Measurements from ENCODE around the gene DDX4. TPM values are rescaled to one million over a fixed set of nuclear protein-coding genes. Genes with fewer than 3 reads are reported as not detected.

The DDX4 gene
- total RNA-seq, 2 experiments from 2014 or later: not detected

DNA sequence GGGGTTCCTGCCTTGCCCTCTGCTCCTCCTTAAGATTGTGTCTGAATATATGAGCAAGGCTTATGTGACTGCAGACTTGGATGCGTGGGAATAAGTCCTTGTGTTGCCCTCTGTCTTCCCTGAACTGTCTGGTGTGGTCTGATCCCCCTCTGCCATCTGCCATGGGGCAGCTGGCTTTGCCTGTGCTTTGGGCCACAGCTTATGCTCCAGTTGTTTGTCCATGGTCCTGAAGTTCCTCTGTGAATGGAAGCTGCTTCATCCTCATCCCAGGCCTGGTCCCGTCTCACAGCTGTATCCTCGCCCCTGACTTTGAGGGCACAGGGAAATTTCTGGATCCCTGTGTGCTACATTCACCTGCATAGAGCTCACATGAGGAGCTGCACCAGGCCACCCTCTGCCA, 128.0 kb downstream of the DDX4 start:
- Histone ChIP-seq H3K9me2 (ENCODE audit: insufficient read depth, low read length) (no peaks in the 10 kb centered on the region), H3K4me3 (ENCODE audit: low read depth, low read length, poor library complexity, severe bottlenecking) (no peak overlapping the region), H2AFZ (ENCODE audit: low read length) (no peak overlapping the region), H4K20me1 (ENCODE audit: insufficient read depth, low read length) (no peaks in the 10 kb centered on the region), H3K9me3 (ENCODE audit: low read length) (no peaks in the 10 kb centered on the region), H3K36me3 (ENCODE audit: insufficient read depth, low read length) (no peaks in the 10 kb centered on the region), H3K27ac (ENCODE audit: low read depth, low read length, poor library complexity, severe bottlenecking) (no peak overlapping the region), H3K4me1 (ENCODE audit: insufficient read depth, low read length, poor library complexity, severe bottlenecking) (no peaks in the 10 kb centered on the region), H3K4me2 (ENCODE audit: low read length) (no peak overlapping the region), H3K79me2 (ENCODE audit: insufficient read depth, low read depth, low read length) (no peaks in the 10 kb centered on the region)
- intact Hi-C loops (cut with micrococcal nuclease; ENCODE audit: unreplicated experiment): no loop called here
- no peak for DNase-seq (ENCODE audit: low spot score)
- BruUV-seq (replicated peaks): no TSS peak
- ChIA-PET POLR2A (interaction anchor here (0.6 kb wide), 1 partner anchor 1138 kb away, joined by 3 read pairs; no protein-coding TSS in a partner anchor), CTCF (ENCODE audit: unreplicated experiment) (no interaction called here)
- TF ChIP-seq EZH2phosphoT487 (IDR thresholded peaks at IDR 0.05; ENCODE audit: borderline replicate concordance, low read depth, low read length): no peak
- TF ChIP-seq, protein P1, sequence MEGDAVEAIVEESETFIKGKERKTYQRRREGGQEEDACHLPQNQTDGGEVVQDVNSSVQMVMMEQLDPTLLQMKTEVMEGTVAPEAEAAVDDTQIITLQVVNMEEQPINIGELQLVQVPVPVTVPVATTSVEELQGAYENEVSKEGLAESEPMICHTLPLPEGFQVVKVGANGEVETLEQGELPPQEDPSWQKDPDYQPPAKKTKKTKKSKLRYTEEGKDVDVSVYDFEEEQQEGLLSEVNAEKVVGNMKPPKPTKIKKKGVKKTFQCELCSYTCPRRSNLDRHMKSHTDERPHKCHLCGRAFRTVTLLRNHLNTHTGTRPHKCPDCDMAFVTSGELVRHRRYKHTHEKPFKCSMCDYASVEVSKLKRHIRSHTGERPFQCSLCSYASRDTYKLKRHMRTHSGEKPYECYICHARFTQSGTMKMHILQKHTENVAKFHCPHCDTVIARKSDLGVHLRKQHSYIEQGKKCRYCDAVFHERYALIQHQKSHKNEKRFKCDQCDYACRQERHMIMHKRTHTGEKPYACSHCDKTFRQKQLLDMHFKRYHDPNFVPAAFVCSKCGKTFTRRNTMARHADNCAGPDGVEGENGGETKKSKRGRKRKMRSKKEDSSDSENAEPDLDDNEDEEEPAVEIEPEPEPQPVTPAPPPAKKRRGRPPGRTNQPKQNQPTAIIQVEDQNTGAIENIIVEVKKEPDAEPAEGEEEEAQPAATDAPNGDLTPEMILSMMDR (conservative IDR thresholded peaks at IDR 0.05; ENCODE audit: low read length): no peak

- CTCF ChIA-PET (ENCODE audit: unreplicated experiment): no interaction called here
- H3K4me2 ChIP-seq (ENCODE audit: low read length): no peak overlapping the region
- BruUV-seq (replicated peaks): no TSS peak
- no peak for DNase-seq (ENCODE audit: low spot score)
- no peaks in the 10 kb centered on the region for H3K36me3 ChIP-seq (ENCODE audit: insufficient read depth, low read length)
- H3K4me1 ChIP-seq (ENCODE audit: insufficient read depth, low read length, poor library complexity, severe bottlenecking): no peaks in the 10 kb centered on the region
- no peak for TF ChIP-seq EZH2phosphoT487 (IDR thresholded peaks at IDR 0.05; ENCODE audit: borderline replicate concordance, low read depth, low read length)
- TF ChIP-seq, protein P1 (conservative IDR thresholded peaks at IDR 0.05; ENCODE audit: low read length): no peak
- no peak overlapping the region for H3K4me3 ChIP-seq (ENCODE audit: low read depth, low read length, poor library complexity, severe bottlenecking)
- H4K20me1 ChIP-seq (ENCODE audit: insufficient read depth, low read length): no peaks in the 10 kb centered on the region
- no peaks in the 10 kb centered on the region for H3K9me2 ChIP-seq (ENCODE audit: insufficient read depth, low read length)
- H3K9me3 ChIP-seq (ENCODE audit: low read length): no peaks in the 10 kb centered on the region
- no peak overlapping the region for H2AFZ ChIP-seq (ENCODE audit: low read length)
- POLR2A ChIA-PET: no interaction called here
- H3K27ac ChIP-seq (ENCODE audit: low read depth, low read length, poor library complexity, severe bottlenecking): no peak overlapping the region
- intact Hi-C loops (cut with micrococcal nuclease; ENCODE audit: unreplicated experiment): no loop called here
- no peaks in the 10 kb centered on the region for H3K79me2 ChIP-seq (ENCODE audit: insufficient read depth, low read depth, low read length)
Observed at GRCh38 chr5:55866485-55866884, 128.6 kb downstream of the DDX4 start.

Small RNA genes within 50 kb of the gene (small RNA-seq; reads per million reads assigned to genes)
- gene AC016632.1 (not detected), gene RNA5SP183 (0.31 reads per million)

Other genes starting within 250 kb of the DDX4 start
- 2.3 and 2.5 TPM in 2 replicates for gene PLPP1, start 203.1 kb upstream of the DDX4 start, total RNA-seq (2014; rRNA removed; shearing (Covaris generic))
- gene PLPP1, start 203.1 kb upstream of the DDX4 start, total RNA-seq (2022): 5.2 and 6.8 TPM in 2 replicates
- gene SLC38A9, start 25.7 kb upstream of the DDX4 start, total RNA-seq (2014; rRNA removed; shearing (Covaris generic)): 16.4 and 20.1 TPM in 2 replicates
- 27.7 and 30.3 TPM in 2 replicates for gene SLC38A9, start 25.7 kb upstream of the DDX4 start, total RNA-seq (2022)
- not detected in 2 replicates for gene IL31RA, start 113.3 kb downstream of the DDX4 start, total RNA-seq (2014; rRNA removed; shearing (Covaris generic))
- not detected in 2 replicates for gene IL31RA, start 113.3 kb downstream of the DDX4 start, total RNA-seq (2022)

All from OCI-LY7 (cell line).